Brain microvascular endothelial cell (primary cell): Measurements from ENCODE around the gene RNF208.

Experiments
- DNase-seq: peaks from one replicate; pipeline ENCODE4 v3.0.0-alpha.2; 2020
- H3K27ac ChIP-seq: fragments of 250-450 bp; sonication (Bioruptor Pico); 2 replicates; pipeline ENCODE4 v1.5.1; 2020; ENCODE audit warnings: mild to moderate bottlenecking, moderate library complexity
- H3K27me3 ChIP-seq: fragments of 250-450 bp; sonication (Bioruptor Pico); replicated peaks from 2 replicates; pipeline ENCODE4 v1.5.1; 2020; ENCODE audit warnings: mild to moderate bottlenecking
- H3K36me3 ChIP-seq: fragments of 250-450 bp; sonication (Bioruptor Pico); replicated peaks from 2 replicates; pipeline ENCODE4 v1.5.1; 2020; ENCODE audit warnings: mild to moderate bottlenecking
- H3K4me3 ChIP-seq: 2 replicates; pipeline ENCODE4 v1.5.1; 2011; ENCODE audit warnings: low read depth, mild to moderate bottlenecking, control low read depth, low read length, moderate library complexity
- CTCF ChIP-seq: IDR thresholded peaks from 2 replicates; pipeline ENCODE4 v1.5.1; 2011; ENCODE audit warnings: low read depth, mild to moderate bottlenecking, moderate library complexity, low read length, control low read depth, inconsistent platforms; ENCODE audit errors: missing control alignments
- in situ Hi-C: cut with HindIII; loops from 2 replicates; pipeline ENCODE4 v1.10.0; 2017; ENCODE audit warnings: low sequenced_read_pairs, low pct_ligation_motif_present

The RNF208 gene

DNA sequence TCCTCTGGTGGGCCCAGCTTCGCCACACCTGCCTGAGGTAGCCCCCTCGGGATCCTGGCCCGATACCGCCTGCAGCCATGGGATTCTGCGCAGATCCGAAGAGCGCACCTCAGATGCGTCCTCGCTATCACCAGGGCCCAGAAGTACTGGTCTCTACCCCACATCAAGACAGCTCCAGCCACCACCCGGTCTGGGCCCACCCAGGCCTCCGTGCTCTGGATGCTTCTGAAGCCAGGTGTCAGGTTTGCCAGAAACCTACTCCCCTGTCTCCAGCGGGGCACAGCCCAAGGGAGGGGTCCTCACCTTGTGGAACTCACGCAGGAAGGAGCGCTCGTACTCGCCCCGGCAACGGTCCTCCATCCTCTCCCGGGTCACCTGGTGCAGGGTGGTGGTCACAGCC is 36.1 kb downstream of the RNF208 start:
- Histone ChIP-seq H3K27me3 (no peaks in the 10 kb centered on the region), H3K4me3 (no peak overlapping the region), H3K36me3 (peaks cover 28% of the 10 kb centered on the region), H3K27ac (no peak overlapping the region)
- no peak for TF ChIP-seq CTCF
- DNase-seq, result no peak
- in situ Hi-C loops, result no loop called here

DNA sequence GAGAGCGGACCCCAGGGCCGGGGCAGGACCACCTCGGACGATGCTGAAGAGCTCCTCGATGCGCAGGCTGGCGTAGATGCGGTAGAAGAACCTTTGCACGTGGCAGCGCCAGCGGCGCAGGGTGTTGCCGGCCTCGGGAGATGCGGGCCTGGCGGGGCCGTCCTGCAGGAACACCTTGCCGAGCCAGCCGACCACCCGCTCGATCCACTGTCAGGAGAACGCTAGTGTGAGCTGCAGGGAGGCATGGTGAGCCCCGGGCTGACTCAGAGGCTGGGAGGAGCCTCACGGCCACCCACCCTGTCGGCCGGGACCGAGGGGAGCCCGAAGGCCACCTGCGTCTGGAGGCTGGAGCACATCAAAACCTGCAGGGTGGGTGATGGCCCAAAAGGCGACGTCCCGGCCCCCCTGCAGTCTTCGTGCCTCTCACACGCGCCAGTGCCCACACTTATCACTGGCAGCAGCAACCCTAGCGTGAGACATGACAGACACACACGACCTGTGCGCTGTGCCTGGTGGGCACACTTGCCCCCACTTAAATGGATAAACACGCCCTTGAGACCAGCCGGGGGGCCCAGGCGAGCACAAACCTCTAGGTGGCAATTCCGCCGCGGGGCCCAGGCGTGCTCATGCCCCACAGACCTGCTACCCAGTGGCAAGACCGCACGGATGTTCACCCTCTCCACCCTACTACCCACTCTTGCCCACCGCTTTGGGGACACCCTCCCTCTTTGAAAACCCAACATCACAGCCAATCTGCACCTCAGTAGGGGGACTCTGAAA is 37.0 kb downstream of the RNF208 start:
- Histone ChIP-seq H3K4me3 (no peak overlapping the region), H3K36me3 (peaks cover 32% of the 10 kb centered on the region), H3K27me3 (no peaks in the 10 kb centered on the region), H3K27ac (no peak overlapping the region)
- no peak for DNase-seq
- in situ Hi-C loops, result no loop called here
- no peak for TF ChIP-seq CTCF

DNA sequence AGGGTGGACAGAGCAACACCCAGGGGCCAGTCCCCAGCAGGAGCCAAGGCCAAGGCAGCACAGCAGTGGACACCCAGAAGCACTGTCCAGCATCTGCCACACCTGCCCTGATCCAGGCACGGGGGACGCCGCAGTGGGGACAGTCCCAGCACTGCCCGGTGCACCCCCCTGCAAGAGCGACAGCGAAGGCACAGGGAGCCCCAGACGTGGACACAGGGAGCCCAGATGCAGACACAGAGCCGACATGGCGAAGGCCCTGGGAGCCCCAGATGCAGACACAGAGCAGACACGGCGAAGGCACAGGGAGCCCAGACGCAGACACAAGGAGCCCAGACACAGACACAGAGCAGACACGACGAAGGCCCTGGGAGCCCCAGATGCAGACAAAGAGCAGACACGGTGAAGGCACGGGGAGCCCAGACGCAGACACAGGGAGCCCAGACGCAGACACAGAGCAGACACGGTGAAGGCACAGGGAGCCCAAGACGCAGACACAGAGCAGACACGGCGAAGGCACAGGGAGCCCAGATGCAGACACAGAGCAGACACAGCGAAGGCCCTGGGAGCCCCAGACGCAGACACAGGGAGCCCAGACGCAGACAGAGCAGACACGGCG is 38.0 kb downstream of the RNF208 start:
- no peak overlapping the region for H3K27ac ChIP-seq
- TF ChIP-seq CTCF, result no peak
- H3K27me3 ChIP-seq, result no peaks in the 10 kb centered on the region
- H3K36me3 ChIP-seq, result peaks cover 37% of the 10 kb centered on the region
- no peak for DNase-seq
- H3K4me3 ChIP-seq, result no peak overlapping the region
- in situ Hi-C loops, result no loop called here

DNA sequence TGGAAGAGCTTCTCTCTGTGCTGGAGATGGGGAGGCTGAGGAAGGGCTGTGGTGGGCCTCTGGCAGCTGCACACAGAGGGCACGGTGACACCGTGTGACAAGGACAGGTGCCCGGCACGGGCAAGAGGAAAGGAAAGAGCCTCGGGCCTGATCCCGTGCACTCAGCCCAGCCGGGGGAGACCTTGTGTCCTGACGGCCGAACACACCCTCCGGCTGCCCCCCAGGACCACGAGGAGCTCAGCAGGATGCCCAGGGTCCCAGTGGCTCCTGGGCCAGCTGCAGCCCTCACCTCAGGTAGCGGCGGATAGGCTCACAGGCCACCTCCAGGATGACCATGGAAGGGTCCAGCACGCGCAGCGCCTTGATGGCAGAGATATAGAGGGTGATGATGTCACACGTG is 39.2 kb downstream of the RNF208 start:
- no peak for DNase-seq
- Histone ChIP-seq H3K27ac (no peak overlapping the region), H3K4me3 (no peak overlapping the region), H3K36me3 (peaks cover 46% of the 10 kb centered on the region), H3K27me3 (no peaks in the 10 kb centered on the region)
- no peak for TF ChIP-seq CTCF
- in situ Hi-C loops, result no loop called here

- Histone ChIP-seq H3K27me3 (no peaks in the 10 kb centered on the region), H3K27ac (no peak overlapping the region), H3K36me3 (peaks cover 50% of the 10 kb centered on the region), H3K4me3 (no peak overlapping the region)
- no peak for DNase-seq
- in situ Hi-C loops, result no loop called here
- no peak for TF ChIP-seq CTCF
Observed at GRCh38 chr9:137181680-137182079, 40.4 kb downstream of the RNF208 start.
